B cell (primary cell): Measurements from ENCODE around the gene PHOSPHO1. TPM values are rescaled to one million over a fixed set of nuclear protein-coding genes. Genes with fewer than 3 reads are reported as not detected.

Source experiments
- ATAC-seq: fragments of 200-7000 bp; cut with Tn5 transposase; one replicate; pipeline ENCODE4 v1.10.0; 2021; ENCODE audit warnings: low read depth, mild to moderate bottlenecking, moderate number of reproducible peaks, moderate library complexity
- CTCF ChIA-PET: fragments of 350-600 bp; sonication (Branson Sonifier 250); formaldehyde crosslinking; loops from one replicate; lab custom pipeline; 2021; ENCODE audit warnings: antibody characterized with exemption, inconsistent platforms; lab: Charles Lee
- POLR2A ChIA-PET: fragments of 350-600 bp; sonication (Branson Sonifier 250); formaldehyde crosslinking; loops from one replicate; lab custom pipeline; 2021; ENCODE audit warnings: antibody characterized with exemption; lab: Charles Lee
- DNase-seq: peaks from one replicate; pipeline ENCODE4 v3.0.0; 2013
- H2AFZ ChIP-seq: 2 replicates; pipeline ENCODE4 v1.6.1; 2012; ENCODE audit warnings: mild to moderate bottlenecking, low read depth, low read length; ENCODE audit not compliant: insufficient read depth, poor library complexity, severe bottlenecking
- H3K27ac ChIP-seq, 2 donors: 1 replicate in 1 of 2; 2 replicates in 1 of 2; pipeline ENCODE4 v1.5.1; 2012 to 2013; ENCODE audit warnings: low read length in 2 of 2, mild to moderate bottlenecking in 2 of 2, moderate library complexity in 1 of 2
- H3K27me3 ChIP-seq, 4 experiments: fragments of 200-600 bp in 1 of 4; sonication (generic) in 1 of 4; replicated peaks in 1 of 4; 1 replicate in 2 of 4; 2 replicates in 2 of 4; pipeline versions ENCODE4 v1.6.1 to v1.7.0; 2013 to 2016; ENCODE audit warnings: low read length in 3 of 4, mild to moderate bottlenecking in 2 of 4, mixed read lengths in 1 of 4, moderate library complexity in 1 of 4; ENCODE audit not compliant: insufficient read depth in 4 of 4, control insufficient read depth in 3 of 4; ENCODE audit errors: control extremely low read depth in 1 of 4
- H3K36me3 ChIP-seq, 2 experiments: replicated peaks in 1 of 2; 1 replicate in 1 of 2; 2 replicates in 1 of 2; pipeline versions ENCODE4 v1.6.1 to v1.7.1; 2013; ENCODE audit warnings: low read length in 1 of 2; ENCODE audit not compliant: insufficient read depth in 2 of 2, control insufficient read depth in 1 of 2; ENCODE audit errors: control extremely low read depth in 1 of 2, extremely low read depth in 1 of 2
- H3K4me1 ChIP-seq, 2 donors: fragments of 200-600 bp in 1 of 2; sonication (generic) in 1 of 2; 1 replicate in 1 of 2; 2 replicates in 1 of 2; pipeline versions ENCODE4 v1.5.1 to v1.6.1; 2013 to 2017; ENCODE audit warnings: low read length in 2 of 2; ENCODE audit not compliant: control insufficient read depth in 2 of 2, insufficient read depth in 2 of 2
- H3K4me2 ChIP-seq: replicated peaks from 2 replicates; pipeline ENCODE3; 2012; ENCODE audit warnings: mild to moderate bottlenecking, low read depth, low read length; ENCODE audit not compliant: poor library complexity, severe bottlenecking
- H3K4me3 ChIP-seq, 5 experiments: fragments of 200-600 bp in 1 of 5; sonication (generic) in 1 of 5; 1 replicate in 3 of 5; 2 replicates in 2 of 5; pipeline versions ENCODE4 v1.5.1 to v1.7.0; 2011 to 2016; ENCODE audit warnings: low read length in 4 of 5, mild to moderate bottlenecking in 4 of 5, low read depth in 2 of 5, control low read depth in 1 of 5, moderate library complexity in 1 of 5; ENCODE audit not compliant: insufficient read depth in 1 of 5; ENCODE audit errors: control extremely low read depth in 1 of 5, extremely low read depth in 1 of 5
- H3K79me2 ChIP-seq: fragments of 200-600 bp; sonication (generic); one replicate; pipeline ENCODE4 v1.6.0; 2016; ENCODE audit warnings: low read length; ENCODE audit not compliant: control insufficient read depth, insufficient read depth
- H3K9ac ChIP-seq: fragments of 200-600 bp; sonication (generic); 2 replicates; pipeline ENCODE4 v1.6.1; 2017; ENCODE audit warnings: mild to moderate bottlenecking, low read length, moderate library complexity
- H3K9me3 ChIP-seq, 3 donors: one replicate each; pipeline versions ENCODE4 v1.6.1 to v1.7.1; 2013; ENCODE audit warnings: low read length in 2 of 3; ENCODE audit not compliant: control insufficient read depth in 2 of 3, insufficient read depth in 1 of 3; ENCODE audit errors: control extremely low read depth in 1 of 3
- H4K20me1 ChIP-seq: 2 replicates; pipeline ENCODE4 v1.6.0; 2012; ENCODE audit warnings: mild to moderate bottlenecking, low read length; ENCODE audit not compliant: insufficient read depth, control insufficient read depth, poor library complexity, severe bottlenecking
- H3K27ac Mint-ChIP-seq: one replicate; pipeline ENCODE4 v1.8.0; 2021; ENCODE audit warnings: mixed read lengths
- H3K27me3 Mint-ChIP-seq: one replicate; pipeline ENCODE4 v1.8.0; 2021; ENCODE audit warnings: mixed read lengths
- H3K4me1 Mint-ChIP-seq: one replicate; pipeline ENCODE4 v1.8.0; 2021; ENCODE audit warnings: mixed read lengths
- H3K4me3 Mint-ChIP-seq: one replicate; pipeline ENCODE4 v1.8.0; 2021; ENCODE audit warnings: mixed read lengths
- H3K9me3 Mint-ChIP-seq: one replicate; pipeline ENCODE4 v1.8.0; 2022; ENCODE audit warnings: mixed read lengths; ENCODE audit not compliant: insufficient read depth
- EZH2 ChIP-seq: IDR thresholded peaks from 2 replicates; pipeline ENCODE4 v1.6.1; 2012; ENCODE audit warnings: borderline replicate concordance, low read depth, mild to moderate bottlenecking, moderate library complexity, low read length; ENCODE audit not compliant: insufficient read depth, poor library complexity, severe bottlenecking
- WGBS: methylation state at CpG from one replicate; pipeline ENCODE4 v1.1.5; 2013; ENCODE audit warnings: missing lambda C conversion rate; ENCODE audit not compliant: insufficient coverage; 5-methylcytosine and 5-hydroxymethylcytosine counted together
- intact Hi-C: fragments of 100-400 bp; cut with micrococcal nuclease; formaldehyde crosslinking; loops from one replicate; pipeline ENCODE4 v1.10.0; 2022
- polyA plus RNA-seq: library from polyadenylated mRNA; depleted of rRNA; stranded (reverse); fragments of >200 nt; gene quantifications from 2 replicates; pipeline ENCODE4 v1.2.3, GENCODE V29; 2012
- total RNA-seq, 2 donors: library from RNA; stranded (reverse); fragments of 120-200 nt in 1 of 2; gene quantifications; 1 replicate in 1 of 2; 2 replicates in 1 of 2; pipeline versions ENCODE4 v1.2.3 to v1.2.4, GENCODE V29; 2013 to 2022
- TF ChIP-seq, protein P1 (sequence below): fragments of 200-600 bp; IDR thresholded peaks from one replicate; pipeline ENCODE4 v1.8.0; 2022; ENCODE audit warnings: antibody characterized with exemption, mild to moderate bottlenecking

PHOSPHO1 gene
- total and polyA plus RNA-seq, 2 donors (not counting 1 experiment from before 2014, with no cell fraction given) = 0.15 TPM; not detected in 1

DNA sequence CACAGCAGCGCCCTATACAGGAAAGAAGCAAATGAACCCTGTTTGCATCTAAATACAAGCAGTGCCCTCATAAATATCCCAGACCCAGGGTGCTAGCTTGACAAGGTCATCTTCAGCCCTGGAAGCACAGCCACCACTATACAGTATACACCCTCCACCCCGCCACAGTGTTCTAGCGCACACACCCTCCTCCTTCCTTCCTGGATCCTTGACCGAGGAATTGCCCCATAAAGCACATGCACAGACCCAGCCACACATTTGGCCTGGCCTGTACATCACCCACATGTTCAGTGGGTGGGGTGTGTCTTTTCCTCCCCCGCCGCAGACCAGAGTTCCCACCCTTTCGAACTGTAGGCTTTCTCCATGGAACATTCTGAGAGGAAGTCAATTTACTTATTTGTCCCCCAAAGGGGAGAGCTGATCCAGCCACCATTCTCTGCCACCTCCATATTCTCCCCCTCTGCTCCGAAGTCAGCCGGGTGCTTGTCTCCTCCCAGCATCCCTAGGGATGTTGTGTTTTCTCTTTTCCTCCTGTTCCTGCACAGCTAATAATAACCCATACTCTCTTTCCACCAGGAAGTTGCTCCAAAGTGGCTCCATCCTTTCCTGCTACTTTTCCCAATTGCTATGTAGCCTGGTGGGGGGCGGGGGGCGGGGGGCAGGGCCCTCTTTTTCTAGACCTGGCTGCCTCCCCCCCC is 13.5 kb downstream of the PHOSPHO1 start:
- H3K9me3 Mint-ChIP-seq = no peaks in the 10 kb centered on the region
- TF ChIP-seq, protein P1, sequence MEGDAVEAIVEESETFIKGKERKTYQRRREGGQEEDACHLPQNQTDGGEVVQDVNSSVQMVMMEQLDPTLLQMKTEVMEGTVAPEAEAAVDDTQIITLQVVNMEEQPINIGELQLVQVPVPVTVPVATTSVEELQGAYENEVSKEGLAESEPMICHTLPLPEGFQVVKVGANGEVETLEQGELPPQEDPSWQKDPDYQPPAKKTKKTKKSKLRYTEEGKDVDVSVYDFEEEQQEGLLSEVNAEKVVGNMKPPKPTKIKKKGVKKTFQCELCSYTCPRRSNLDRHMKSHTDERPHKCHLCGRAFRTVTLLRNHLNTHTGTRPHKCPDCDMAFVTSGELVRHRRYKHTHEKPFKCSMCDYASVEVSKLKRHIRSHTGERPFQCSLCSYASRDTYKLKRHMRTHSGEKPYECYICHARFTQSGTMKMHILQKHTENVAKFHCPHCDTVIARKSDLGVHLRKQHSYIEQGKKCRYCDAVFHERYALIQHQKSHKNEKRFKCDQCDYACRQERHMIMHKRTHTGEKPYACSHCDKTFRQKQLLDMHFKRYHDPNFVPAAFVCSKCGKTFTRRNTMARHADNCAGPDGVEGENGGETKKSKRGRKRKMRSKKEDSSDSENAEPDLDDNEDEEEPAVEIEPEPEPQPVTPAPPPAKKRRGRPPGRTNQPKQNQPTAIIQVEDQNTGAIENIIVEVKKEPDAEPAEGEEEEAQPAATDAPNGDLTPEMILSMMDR = no peak
- TF ChIP-seq EZH2 = no peak
- peak overlapping the region; percentile 90 for H3K27ac Mint-ChIP-seq
- Histone ChIP-seq H3K36me3 (peaks cover 3 to 9% of the 10 kb centered on the region in 2 experiments), H3K4me1 (peaks cover 80 to 84% of the 10 kb centered on the region in 2 donors), H3K4me2 (peak overlapping the region; percentile 81), H3K79me2 (peaks cover 51% of the 10 kb centered on the region), H3K4me3 (no peak overlapping the region), H4K20me1 (peaks cover 10% of the 10 kb centered on the region), H3K9ac (no peak overlapping the region), H2AFZ (no peak overlapping the region), H3K9me3 (peaks cover 0 to 7% (median 0%) of the 10 kb centered on the region in 3 donors), H3K27ac (peak overlapping the region in 1 of 2 donors; percentile 93), H3K27me3 (no peaks in the 10 kb centered on the region)
- CTCF ChIA-PET = interaction anchor here (2.3 to 11.9 kb wide), 4 partner anchors 10 to 36 kb away, joined by 9 to 140 read pairs (median 39); partner anchors contain the start of gene PHOSPHO1
- DNase-seq (no peak), ATAC-seq (no peak)
- POLR2A ChIA-PET = interaction anchor here (0.6 to 3.4 kb wide), 2 partner anchors 18 to 24 kb away, joined by 7 to 45 read pairs; no protein-coding TSS in a partner anchor
- intact Hi-C loops = loop anchor here (1.0 kb wide), 1 partner anchor 10 kb away; no protein-coding TSS in a partner anchor
- H3K4me3 Mint-ChIP-seq = peak overlapping the region; percentile 76
- H3K4me1 Mint-ChIP-seq = peaks cover 73% of the 10 kb centered on the region
- no peaks in the 10 kb centered on the region for H3K27me3 Mint-ChIP-seq
- whole genome bisulfite sequencing = 90% methylated on average over 1 of the region's 11 CpGs

DNA sequence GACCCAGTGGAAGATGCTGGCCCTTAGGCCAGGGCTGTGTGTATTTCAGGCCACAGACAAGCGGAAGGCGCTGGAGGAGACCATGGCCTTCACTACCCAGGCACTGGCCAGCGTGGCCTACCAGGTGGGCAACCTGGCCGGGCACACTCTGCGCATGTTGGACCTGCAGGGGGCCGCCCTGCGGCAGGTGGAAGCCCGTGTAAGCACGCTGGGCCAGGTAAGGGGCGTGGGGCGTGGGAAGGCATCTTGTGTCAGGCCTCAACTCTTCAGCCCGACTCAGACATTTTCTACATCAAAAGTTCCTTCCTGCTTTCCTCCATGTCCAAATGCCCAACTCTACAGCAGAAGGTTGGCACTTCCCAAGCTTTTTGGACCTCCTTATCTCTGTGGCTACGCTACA is 14.1 kb downstream of the PHOSPHO1 start:
- Histone ChIP-seq H3K36me3 (peaks cover 3 to 7% of the 10 kb centered on the region in 2 experiments), H3K27me3 (no peaks in the 10 kb centered on the region), H3K4me1 (peaks cover 85 to 90% of the 10 kb centered on the region in 2 donors), H3K9ac (no peak overlapping the region), H3K27ac (peak overlapping the region; percentile 28 to 93), H3K4me3 (no peak overlapping the region), H3K4me2 (peak overlapping the region; percentile 81), H3K79me2 (peaks cover 53% of the 10 kb centered on the region), H4K20me1 (peaks cover 10% of the 10 kb centered on the region), H3K9me3 (peaks cover 0 to 7% (median 0%) of the 10 kb centered on the region in 3 donors), H2AFZ (no peak overlapping the region)
- ATAC-seq (no peak), DNase-seq (no peak)
- ChIA-PET CTCF (interaction anchor here (2.3 to 11.9 kb wide), 3 partner anchors 11 to 36 kb away, joined by 9 to 140 read pairs (median 21); partner anchors contain the start of gene PHOSPHO1), POLR2A (interaction anchor here (2.3 kb wide), 1 partner anchor 23 kb away, joined by 19 read pairs; no protein-coding TSS in a partner anchor)
- Mint-ChIP-seq H3K9me3 (no peaks in the 10 kb centered on the region), H3K27ac (peak overlapping the region; percentile 90), H3K4me1 (peaks cover 74% of the 10 kb centered on the region), H3K4me3 (peak overlapping the region; percentile 68), H3K27me3 (no peaks in the 10 kb centered on the region)
- TF ChIP-seq, protein P1 = no peak
- no peak for TF ChIP-seq EZH2
- intact Hi-C loops = loop anchor here (1.0 kb wide), 1 partner anchor 11 kb away; no protein-coding TSS in a partner anchor
- 93% methylated on average over 13 of the region's 13 CpGs for WGBS
